ENCODE measurements around the gene UGT1A5. TPM values are rescaled to one million over a fixed set of nuclear protein-coding genes. Genes with fewer than 3 reads are reported as not detected.

Gene UGT1A5
- total RNA-seq, 6 experiments from 2014 or later, result 1.3 to 10.0 (median 3.8) TPM

GRCh38 chr2:233692648-233693047 lies 20.1 kb upstream of the UGT1A5 start, which contains the start of gene UGT1A6:
UGT1A6 (plus strand) TSS chr2:233692890; CDS start chr2:233693005, 115 bp downstream.
- H3K4me3 ChIP-seq, result peak within 1 kb of the TSS in 2 of 3 donors; percentile 47 to 49
- peak; percentile 76 for TF ChIP-seq POLR2A (IDR thresholded peaks at IDR 0.05)
- TF ChIP-seq, protein P1, sequence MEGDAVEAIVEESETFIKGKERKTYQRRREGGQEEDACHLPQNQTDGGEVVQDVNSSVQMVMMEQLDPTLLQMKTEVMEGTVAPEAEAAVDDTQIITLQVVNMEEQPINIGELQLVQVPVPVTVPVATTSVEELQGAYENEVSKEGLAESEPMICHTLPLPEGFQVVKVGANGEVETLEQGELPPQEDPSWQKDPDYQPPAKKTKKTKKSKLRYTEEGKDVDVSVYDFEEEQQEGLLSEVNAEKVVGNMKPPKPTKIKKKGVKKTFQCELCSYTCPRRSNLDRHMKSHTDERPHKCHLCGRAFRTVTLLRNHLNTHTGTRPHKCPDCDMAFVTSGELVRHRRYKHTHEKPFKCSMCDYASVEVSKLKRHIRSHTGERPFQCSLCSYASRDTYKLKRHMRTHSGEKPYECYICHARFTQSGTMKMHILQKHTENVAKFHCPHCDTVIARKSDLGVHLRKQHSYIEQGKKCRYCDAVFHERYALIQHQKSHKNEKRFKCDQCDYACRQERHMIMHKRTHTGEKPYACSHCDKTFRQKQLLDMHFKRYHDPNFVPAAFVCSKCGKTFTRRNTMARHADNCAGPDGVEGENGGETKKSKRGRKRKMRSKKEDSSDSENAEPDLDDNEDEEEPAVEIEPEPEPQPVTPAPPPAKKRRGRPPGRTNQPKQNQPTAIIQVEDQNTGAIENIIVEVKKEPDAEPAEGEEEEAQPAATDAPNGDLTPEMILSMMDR (IDR thresholded peaks at IDR 0.05), result no peak
- WGBS (ENCODE audit: insufficient coverage, low coverage, low lambda C conversion rate, missing lambda C conversion rate), result 34% methylated on average over 4 of the region's 4 CpGs
- DNase-seq (no peak), ATAC-seq (peak; percentile 67 to 78 (median 74))
- H3K9me3 ChIP-seq, result no peaks in the 10 kb centered on the region
- no peaks in the 10 kb centered on the region for H3K36me3 ChIP-seq
- intact Hi-C loops (cut with DNase I), result no loop called here
- H3K27ac ChIP-seq, result peak within 1 kb of the TSS; percentile 57 to 86 (median 61)
- no peaks in the 10 kb centered on the region for H3K27me3 ChIP-seq
- peaks cover 0 to 45% (median 4%) of the 10 kb centered on the region in 4 donors for H3K4me1 ChIP-seq

GRCh38 chr2:233693963-233694362 lies 18.7 kb upstream of the UGT1A5 start:
- intact Hi-C loops (cut with DNase I), result no loop called here
- ATAC-seq (peak; percentile 76 to 87 (median 82)), DNase-seq (peak in 1 of 3 donors; percentile 72)
- Histone ChIP-seq H3K27me3 (no peaks in the 10 kb centered on the region), H3K27ac (peak overlapping the region; percentile 37 to 86 (median 57)), H3K4me1 (peaks cover 0 to 52% (median 11%) of the 10 kb centered on the region in 4 donors), H3K4me3 (peak overlapping the region in 2 of 3 donors; percentile 47 to 49), H3K36me3 (no peaks in the 10 kb centered on the region), H3K9me3 (no peaks in the 10 kb centered on the region)
- peak; percentile 12 for TF ChIP-seq POLR2A (IDR thresholded peaks at IDR 0.05)
- TF ChIP-seq, protein P1 (IDR thresholded peaks at IDR 0.05), result no peak
- 23% methylated on average over 6 of the region's 6 CpGs for WGBS (ENCODE audit: insufficient coverage, low coverage, low lambda C conversion rate, missing lambda C conversion rate)

- intact Hi-C loops (cut with DNase I), result no loop called here
- 56% methylated on average over 4 of the region's 4 CpGs for WGBS (ENCODE audit: insufficient coverage, low coverage, low lambda C conversion rate, missing lambda C conversion rate)
- no peaks in the 10 kb centered on the region for H3K36me3 ChIP-seq
Observed at GRCh38 chr2:233698740-233699139, 14.0 kb upstream of the UGT1A5 start.

DNA sequence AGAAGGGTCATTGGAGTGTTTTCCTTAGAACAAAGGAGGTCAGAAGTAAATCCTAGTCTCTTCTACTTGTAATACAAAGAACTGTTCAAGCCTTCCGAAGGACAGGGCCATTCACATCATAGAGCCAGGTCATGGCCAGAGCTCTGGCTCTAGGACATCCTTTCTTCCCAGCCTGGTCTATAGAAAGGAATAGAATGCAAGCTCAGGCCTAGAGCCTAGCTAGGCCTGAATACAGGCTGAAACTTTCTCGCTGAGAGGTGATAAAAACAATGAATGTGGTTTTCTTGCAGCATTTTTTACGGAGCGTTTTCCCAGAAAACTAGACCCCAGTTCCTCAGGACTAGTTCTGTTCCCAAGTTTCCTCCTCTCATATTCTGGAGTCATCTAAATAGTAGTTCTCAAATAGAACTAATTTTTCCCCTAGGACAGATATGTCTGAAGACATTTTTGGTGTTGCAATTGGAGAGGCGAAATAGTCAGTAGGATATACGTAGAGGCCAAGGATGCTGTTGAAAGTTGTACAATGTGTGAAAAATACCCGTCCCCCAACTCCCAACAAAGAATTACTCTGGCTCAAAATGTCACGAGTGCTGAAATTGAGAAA lies 13.2 kb upstream of the UGT1A5 start:
- WGBS (ENCODE audit: insufficient coverage, low coverage, low lambda C conversion rate, missing lambda C conversion rate), result 65% methylated on average over 7 of the region's 8 CpGs
- intact Hi-C loops (cut with DNase I), result no loop called here
- Histone ChIP-seq H3K4me1 (peaks cover 0 to 49% (median 18%) of the 10 kb centered on the region in 4 donors), H3K4me3 (no peak overlapping the region), H3K9me3 (no peaks in the 10 kb centered on the region), H3K36me3 (no peaks in the 10 kb centered on the region), H3K27ac (peak overlapping the region in 2 of 3 donors; percentile 62 to 86), H3K27me3 (no peaks in the 10 kb centered on the region)
- DNase-seq (no peak), ATAC-seq (peak in 1 of 4 donors; percentile 32)
- TF ChIP-seq, protein P1 (IDR thresholded peaks at IDR 0.05), result no peak
- no peak for TF ChIP-seq POLR2A (IDR thresholded peaks at IDR 0.05)

More at GRCh38 chr2:233698740-233699139, 14.0 kb upstream of the UGT1A5 start:
- no peak for DNase-seq
- Histone ChIP-seq H3K27me3 (no peaks in the 10 kb centered on the region), H3K27ac (peak overlapping the region in 1 of 3 donors; percentile 86), H3K4me3 (no peak overlapping the region), H3K9me3 (no peaks in the 10 kb centered on the region), H3K4me1 (peaks cover 0 to 42% (median 17%) of the 10 kb centered on the region in 4 donors)
- no peak for ATAC-seq
- TF ChIP-seq, protein P1 (IDR thresholded peaks at IDR 0.05), result no peak
- no peak for TF ChIP-seq POLR2A (IDR thresholded peaks at IDR 0.05)
